Endothelial cell of umbilical vein (primary cell): Measurements from ENCODE around the gene PLA2R1. TPM values are rescaled to one million over a fixed set of nuclear protein-coding genes. Genes with fewer than 3 reads are reported as not detected.

ENCODE experiments used
- BruUV-seq: library from RNA; stranded (reverse); fragments of 400-500 nt; replicated peaks from 2 replicates; lab custom pipeline; 2021; lab: Mats Ljungman, UMichigan
- CTCF ChIA-PET: fragments of 300-600, 350-600 bp; sonication (Branson Sonifier 250); formaldehyde crosslinking; loops from one replicate; lab custom pipeline; 2021; ENCODE audit warnings: antibody characterized with exemption, inconsistent platforms; lab: Charles Lee
- POLR2A ChIA-PET: fragments of 300-600, 350-600 bp; sonication (Branson Sonifier 250); formaldehyde crosslinking; loops from one replicate; lab custom pipeline; 2021; ENCODE audit warnings: antibody characterized with exemption, inconsistent platforms; lab: Charles Lee
- DNase-seq: peaks from one replicate; pipeline ENCODE4 v3.0.0-alpha.2; 2011; ENCODE audit warnings: low read depth, low spot score
- FAIRE-seq: peaks from 2 replicates; lab custom pipeline; 2011; peaks lifted over from hg19 to GRCh38; lab: Jason Lieb, UNC
- H2AFZ ChIP-seq: 2 replicates; pipeline ENCODE4 v1.6.0; 2012; ENCODE audit warnings: low read depth, low read length, control low read depth, inconsistent platforms
- H3K27ac ChIP-seq: 2 replicates; pipeline ENCODE4 v1.5.1; 2011; ENCODE audit warnings: low read depth, mild to moderate bottlenecking, control low read depth, low read length, moderate library complexity; ENCODE audit not compliant: insufficient read depth
- H3K27me3 ChIP-seq, 2 experiments: 2 replicates each; pipeline versions ENCODE4 v1.6.0 to v1.6.1; 2011; ENCODE audit warnings: low read length in 2 of 2, mixed read lengths in 1 of 2; ENCODE audit not compliant: control insufficient read depth in 2 of 2, insufficient read depth in 2 of 2
- H3K36me3 ChIP-seq, 2 experiments: 2 replicates in 1 of 2; 3 replicates in 1 of 2; pipeline ENCODE4 v1.5.1; 2011; ENCODE audit warnings: low read length in 2 of 2, mild to moderate bottlenecking in 1 of 2, moderate library complexity in 1 of 2; ENCODE audit not compliant: control insufficient read depth in 2 of 2, insufficient read depth in 2 of 2; ENCODE audit errors: extremely low read depth in 1 of 2
- H3K4me1 ChIP-seq: 3 replicates; pipeline ENCODE4 v1.5.1; 2011; ENCODE audit warnings: mild to moderate bottlenecking, low read length; ENCODE audit not compliant: control insufficient read depth, insufficient read depth; ENCODE audit errors: extremely low read depth
- H3K4me2 ChIP-seq: 2 replicates; pipeline ENCODE4 v1.6.1; 2011; ENCODE audit warnings: low read length, control low read depth, mixed read lengths; ENCODE audit not compliant: insufficient read depth
- H3K4me3 ChIP-seq, 3 experiments: fragments of 200-600 bp in 1 of 3; sonication (generic), shearing (Covaris generic) in 1 of 3; replicated peaks in 1 of 3; 2 replicates each; pipeline ENCODE4 v1.5.1; 2011 to 2016; ENCODE audit warnings: control low read depth in 3 of 3, low read length in 3 of 3, mild to moderate bottlenecking in 2 of 3, inconsistent platforms in 1 of 3, low read depth in 1 of 3, moderate library complexity in 1 of 3; ENCODE audit not compliant: insufficient read depth in 1 of 3
- H3K79me2 ChIP-seq: 2 replicates; pipeline ENCODE4 v1.6.0; 2012; ENCODE audit warnings: low read length, inconsistent platforms; ENCODE audit not compliant: control insufficient read depth, insufficient read depth
- H3K9ac ChIP-seq: replicated peaks from 2 replicates; pipeline ENCODE3; 2011; ENCODE audit warnings: low read length, control low read depth; ENCODE audit not compliant: insufficient read depth; ENCODE audit errors: extremely low read depth
- H3K9me1 ChIP-seq: replicated peaks from 3 replicates; pipeline ENCODE4 v1.6.0; 2011; ENCODE audit warnings: mild to moderate bottlenecking, low read length; ENCODE audit not compliant: control insufficient read depth, insufficient read depth; ENCODE audit errors: extremely low read depth
- H3K9me3 ChIP-seq: replicated peaks from 2 replicates; pipeline ENCODE4 v1.5.1; 2012; ENCODE audit warnings: low read length, inconsistent platforms; ENCODE audit not compliant: control insufficient read depth, insufficient read depth
- H4K20me1 ChIP-seq: replicated peaks from 2 replicates; pipeline ENCODE3; 2011; ENCODE audit warnings: mild to moderate bottlenecking, low read length; ENCODE audit not compliant: control insufficient read depth, insufficient read depth; ENCODE audit errors: extremely low read depth
- EZH2 ChIP-seq: IDR thresholded peaks from 2 replicates; pipeline ENCODE4 v1.6.1; 2012; ENCODE audit warnings: borderline replicate concordance, low read depth, mild to moderate bottlenecking, moderate library complexity, low read length, inconsistent platforms; ENCODE audit not compliant: severe bottlenecking
- FOS ChIP-seq: IDR thresholded peaks from 2 replicates; pipeline ENCODE4 v1.6.1; 2011; ENCODE audit warnings: mild to moderate bottlenecking, low read length, moderate library complexity, borderline replicate concordance; ENCODE audit not compliant: insufficient read depth
- GATA2 ChIP-seq: IDR thresholded peaks from 2 replicates; pipeline ENCODE4 v1.7.0; 2011; ENCODE audit warnings: low read depth, mild to moderate bottlenecking, moderate library complexity, mixed read lengths, low read length; ENCODE audit not compliant: insufficient read length, insufficient read depth
- JUN ChIP-seq: IDR thresholded peaks from 2 replicates; pipeline ENCODE4 v1.6.1; 2011; ENCODE audit warnings: borderline replicate concordance, low read depth; ENCODE audit not compliant: insufficient read length, insufficient read depth
- MYC ChIP-seq: IDR thresholded peaks from one replicate; pipeline ENCODE4 v1.6.1; 2011; ENCODE audit warnings: mild to moderate bottlenecking, low read depth, low read length
- POLR2A ChIP-seq: IDR thresholded peaks from 2 replicates; pipeline ENCODE4 v1.6.1; 2012; ENCODE audit warnings: low read depth, mild to moderate bottlenecking, control low read depth, low read length
- POLR2AphosphoS5 ChIP-seq: IDR thresholded peaks from 2 replicates; pipeline ENCODE4 v1.6.1; 2012; ENCODE audit warnings: low read depth, mild to moderate bottlenecking, control low read depth, low read length, moderate library complexity; ENCODE audit not compliant: insufficient read depth
- dilution Hi-C: fragments of 300-500 bp; cut with MboI; formaldehyde crosslinking; loops from one replicate; pipeline ENCODE4 v1.15.0; 2019; ENCODE audit warnings: low sequenced_read_pairs; ENCODE audit not compliant: extremely low pct_ligation_motif_present
- intact Hi-C: fragments of 100-400 bp; cut with micrococcal nuclease; formaldehyde crosslinking; loops from one replicate; pipeline ENCODE4 v1.10.0; 2022
- polyA plus RNA-seq, 4 experiments: library from polyadenylated mRNA; depleted of rRNA in 3 of 4; stranded (reverse) in 3 of 4; unstranded in 1 of 4; fragments of >200 nt; gene quantifications; 2 replicates each; pipeline versions ENCODE4 v1.2.1 to v1.2.3, GENCODE V29; 2011 to 2012; ENCODE audit warnings: missing spikeins in 1 of 4
- total RNA-seq: library from RNA; stranded (reverse); gene quantifications from 2 replicates; pipeline ENCODE4 v1.2.3, GENCODE V29; 2021
- TF ChIP-seq, protein P1 (sequence below), 2 donors: IDR thresholded peaks; 1 replicate in 1 of 2; 2 replicates in 1 of 2; pipeline ENCODE4 v1.5.1; 2011; ENCODE audit warnings: low read length in 2 of 2, mild to moderate bottlenecking in 2 of 2, moderate library complexity in 2 of 2, control low read depth in 1 of 2, inconsistent platforms in 1 of 2, low read depth in 1 of 2; ENCODE audit not compliant: insufficient read depth in 1 of 2; ENCODE audit errors: extremely low read depth in 1 of 2
- TF ChIP-seq, protein P2 (sequence below): IDR thresholded peaks from 2 replicates; pipeline ENCODE4 v1.6.1; 2011; ENCODE audit not compliant: insufficient read depth, insufficient read length

Gene PLA2R1
- total and polyA plus RNA-seq, 2 donors (not counting 3 experiments of a cell fraction or from before 2014, with no cell fraction given): 6.9 to 14.4 TPM

GRCh38 chr2:160006475-160006874, 55.9 kb downstream of the PLA2R1 start:
- no TSS peak for BruUV-seq
- ChIA-PET CTCF (no interaction called here), POLR2A (no interaction called here)
- intact Hi-C loops (no loop called here), dilution Hi-C loops (no loop called here)
- H3K9ac ChIP-seq: no peak overlapping the region
- no peaks in the 10 kb centered on the region for H4K20me1 ChIP-seq
- no peak overlapping the region for H2AFZ ChIP-seq
- no peak for DNase-seq
- H3K4me2 ChIP-seq: no peak overlapping the region
- H3K9me3 ChIP-seq: no peaks in the 10 kb centered on the region
- TF ChIP-seq, protein P1, sequence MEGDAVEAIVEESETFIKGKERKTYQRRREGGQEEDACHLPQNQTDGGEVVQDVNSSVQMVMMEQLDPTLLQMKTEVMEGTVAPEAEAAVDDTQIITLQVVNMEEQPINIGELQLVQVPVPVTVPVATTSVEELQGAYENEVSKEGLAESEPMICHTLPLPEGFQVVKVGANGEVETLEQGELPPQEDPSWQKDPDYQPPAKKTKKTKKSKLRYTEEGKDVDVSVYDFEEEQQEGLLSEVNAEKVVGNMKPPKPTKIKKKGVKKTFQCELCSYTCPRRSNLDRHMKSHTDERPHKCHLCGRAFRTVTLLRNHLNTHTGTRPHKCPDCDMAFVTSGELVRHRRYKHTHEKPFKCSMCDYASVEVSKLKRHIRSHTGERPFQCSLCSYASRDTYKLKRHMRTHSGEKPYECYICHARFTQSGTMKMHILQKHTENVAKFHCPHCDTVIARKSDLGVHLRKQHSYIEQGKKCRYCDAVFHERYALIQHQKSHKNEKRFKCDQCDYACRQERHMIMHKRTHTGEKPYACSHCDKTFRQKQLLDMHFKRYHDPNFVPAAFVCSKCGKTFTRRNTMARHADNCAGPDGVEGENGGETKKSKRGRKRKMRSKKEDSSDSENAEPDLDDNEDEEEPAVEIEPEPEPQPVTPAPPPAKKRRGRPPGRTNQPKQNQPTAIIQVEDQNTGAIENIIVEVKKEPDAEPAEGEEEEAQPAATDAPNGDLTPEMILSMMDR (IDR thresholded peaks at IDR 0.05; ENCODE audit: extremely low read depth in 1 of 2, insufficient read depth in 1 of 2, low read depth in 1 of 2, low read length in 2 of 2): no peak
- TF ChIP-seq EZH2 (no peak), JUN (no peak), FOS (no peak), GATA2 (no peak), POLR2A (no peak), MYC (no peak), POLR2AphosphoS5 (no peak)
- TF ChIP-seq, protein P2, sequence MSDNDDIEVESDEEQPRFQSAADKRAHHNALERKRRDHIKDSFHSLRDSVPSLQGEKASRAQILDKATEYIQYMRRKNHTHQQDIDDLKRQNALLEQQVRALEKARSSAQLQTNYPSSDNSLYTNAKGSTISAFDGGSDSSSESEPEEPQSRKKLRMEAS: no peak
- H3K9me1 ChIP-seq: no peaks in the 10 kb centered on the region
- H3K4me1 ChIP-seq: no peaks in the 10 kb centered on the region
- H3K79me2 ChIP-seq: no peaks in the 10 kb centered on the region
- H3K27me3 ChIP-seq: no peaks in the 10 kb centered on the region
- H3K27ac ChIP-seq: no peak overlapping the region
- peaks cover 0 to 9% of the 10 kb centered on the region in 2 experiments for H3K36me3 ChIP-seq
- H3K4me3 ChIP-seq: no peak overlapping the region
- FAIRE-seq: no peak
